GM12801 (cell line): ENCODE results near the gene TBL3.

Experiments
- TF ChIP-seq, protein P1 (sequence below): IDR thresholded peaks from one replicate; pipeline ENCODE4 v1.5.1; 2011; ENCODE audit warnings: control low read depth; ENCODE audit not compliant: insufficient read length; ENCODE audit errors: extremely low read depth

The TBL3 gene

DNA sequence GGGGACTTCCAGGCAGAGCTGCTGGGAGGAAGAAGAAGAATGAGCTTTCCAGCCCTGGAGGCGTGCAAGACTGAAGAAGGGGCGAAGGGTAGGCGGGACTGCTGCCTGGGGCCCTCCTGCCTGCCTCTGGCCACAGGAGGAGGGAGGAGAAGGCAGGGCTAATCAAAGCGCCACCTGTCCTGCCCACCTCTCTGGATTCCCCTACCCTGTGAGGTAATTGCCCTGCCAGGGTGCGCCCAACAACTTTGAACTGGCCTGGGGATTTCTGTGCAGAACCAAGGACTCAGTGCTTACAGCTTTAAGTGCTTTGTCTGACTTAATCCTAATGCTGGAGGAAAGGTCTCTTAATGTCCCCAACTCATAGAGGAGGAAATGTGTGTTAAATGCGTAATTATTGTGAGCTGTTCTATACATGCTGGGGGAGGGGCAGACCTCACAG is 9.6 kb downstream of the TBL3 start, which contains the start of gene NOXO1:
TSS of gene NOXO1 (minus strand) at position 72 of the 439 bp plus-strand sequence. CDS start 290 bp downstream, outside the sequence.
- TF ChIP-seq, protein P1, sequence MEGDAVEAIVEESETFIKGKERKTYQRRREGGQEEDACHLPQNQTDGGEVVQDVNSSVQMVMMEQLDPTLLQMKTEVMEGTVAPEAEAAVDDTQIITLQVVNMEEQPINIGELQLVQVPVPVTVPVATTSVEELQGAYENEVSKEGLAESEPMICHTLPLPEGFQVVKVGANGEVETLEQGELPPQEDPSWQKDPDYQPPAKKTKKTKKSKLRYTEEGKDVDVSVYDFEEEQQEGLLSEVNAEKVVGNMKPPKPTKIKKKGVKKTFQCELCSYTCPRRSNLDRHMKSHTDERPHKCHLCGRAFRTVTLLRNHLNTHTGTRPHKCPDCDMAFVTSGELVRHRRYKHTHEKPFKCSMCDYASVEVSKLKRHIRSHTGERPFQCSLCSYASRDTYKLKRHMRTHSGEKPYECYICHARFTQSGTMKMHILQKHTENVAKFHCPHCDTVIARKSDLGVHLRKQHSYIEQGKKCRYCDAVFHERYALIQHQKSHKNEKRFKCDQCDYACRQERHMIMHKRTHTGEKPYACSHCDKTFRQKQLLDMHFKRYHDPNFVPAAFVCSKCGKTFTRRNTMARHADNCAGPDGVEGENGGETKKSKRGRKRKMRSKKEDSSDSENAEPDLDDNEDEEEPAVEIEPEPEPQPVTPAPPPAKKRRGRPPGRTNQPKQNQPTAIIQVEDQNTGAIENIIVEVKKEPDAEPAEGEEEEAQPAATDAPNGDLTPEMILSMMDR = no peak

DNA sequence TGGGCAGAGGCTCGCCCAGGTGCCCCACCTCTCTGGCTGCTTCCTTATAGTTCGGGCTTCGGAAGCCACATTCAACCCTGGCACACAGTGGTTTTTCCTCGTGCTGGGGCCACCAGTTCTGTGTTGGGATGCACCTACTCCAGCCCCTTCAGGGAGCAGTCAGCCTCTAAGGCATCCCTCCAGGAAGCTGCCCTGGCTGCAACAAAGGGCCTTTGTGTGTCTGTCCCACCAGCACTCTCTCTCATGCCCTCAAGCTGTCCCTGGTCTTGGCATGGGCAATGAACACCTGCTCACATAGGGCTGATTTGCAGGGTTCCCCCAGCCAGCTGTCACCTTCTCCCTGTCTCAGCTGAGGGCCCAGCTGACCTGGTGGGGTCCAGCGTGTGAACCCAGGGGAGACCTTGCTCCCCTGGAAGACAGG is 10.2 kb downstream of the TBL3 start:
- TF ChIP-seq, protein P1 = no peak

DNA sequence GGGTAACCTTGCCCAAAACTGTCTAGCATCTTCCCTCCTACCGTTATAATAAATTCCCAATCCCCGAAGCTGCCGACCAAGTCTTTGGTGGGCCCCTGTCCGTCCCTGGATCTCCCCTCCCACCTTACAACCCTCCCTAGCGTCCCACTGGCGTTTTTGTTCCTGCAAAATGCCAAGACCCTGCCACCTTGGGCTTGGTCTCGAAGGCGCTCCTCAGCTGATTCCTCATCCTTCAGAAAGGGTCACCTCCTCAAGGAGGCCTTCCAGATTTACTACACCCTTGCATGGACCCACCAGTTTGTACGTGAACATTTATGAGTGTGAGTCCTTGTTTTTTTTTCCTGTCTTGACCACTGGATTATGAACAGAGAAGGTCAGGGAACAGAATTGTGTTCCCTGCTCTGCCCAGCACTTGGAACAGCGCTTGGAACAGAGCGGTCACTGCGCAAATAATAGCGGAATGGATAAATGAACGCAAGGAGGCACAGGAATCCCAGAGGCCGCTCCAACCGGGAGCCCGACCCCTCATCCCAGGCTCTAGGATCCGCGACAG is 11.2 kb downstream of the TBL3 start:
- TF ChIP-seq, protein P1 = no peak

DNA sequence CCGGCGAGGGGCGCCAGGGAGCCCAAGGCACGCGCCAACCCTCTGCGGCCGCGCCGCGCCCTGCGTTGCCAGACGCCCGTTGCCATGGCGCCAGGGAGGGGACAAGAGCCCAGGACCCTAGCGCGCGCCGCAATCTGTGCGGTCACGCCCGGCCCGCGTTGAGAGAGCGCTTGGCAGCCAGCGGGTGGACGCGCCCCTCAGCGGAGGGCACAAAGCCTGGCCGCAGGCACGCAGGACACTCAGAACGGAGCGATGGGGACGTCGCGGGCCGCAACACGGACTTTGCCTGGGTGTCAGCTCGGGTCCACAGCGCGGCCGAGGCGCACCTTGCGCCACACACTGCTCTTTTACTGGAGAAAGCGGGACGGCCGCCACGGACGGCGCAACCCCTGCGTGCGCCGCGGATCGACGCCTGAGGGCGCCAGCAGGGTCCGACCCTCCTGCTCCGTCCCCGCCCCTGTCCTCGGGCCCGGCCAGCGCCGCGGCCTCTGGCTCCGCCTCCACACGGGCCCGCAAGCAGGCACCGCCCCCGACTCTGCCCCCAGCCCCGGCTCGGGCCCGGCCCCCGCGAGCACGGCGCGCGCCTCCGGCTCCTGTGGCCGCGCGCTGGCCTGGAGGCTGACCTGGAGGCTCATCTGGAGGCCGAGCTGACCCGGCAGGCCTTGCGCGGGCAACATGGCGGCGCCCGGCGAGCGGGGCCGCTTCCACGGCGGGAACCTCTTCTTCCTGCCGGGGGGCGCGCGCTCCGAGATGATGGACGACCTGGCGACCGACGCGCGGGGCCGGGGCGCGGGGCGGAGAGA is 11.9 kb downstream of the TBL3 start, which contains the start of gene GFER:
TSS of gene GFER (plus strand) at position 650 of the 803 bp plus-strand sequence. CDS start at position 676, 26 bp downstream.
- TF ChIP-seq, protein P1 = no peak

DNA sequence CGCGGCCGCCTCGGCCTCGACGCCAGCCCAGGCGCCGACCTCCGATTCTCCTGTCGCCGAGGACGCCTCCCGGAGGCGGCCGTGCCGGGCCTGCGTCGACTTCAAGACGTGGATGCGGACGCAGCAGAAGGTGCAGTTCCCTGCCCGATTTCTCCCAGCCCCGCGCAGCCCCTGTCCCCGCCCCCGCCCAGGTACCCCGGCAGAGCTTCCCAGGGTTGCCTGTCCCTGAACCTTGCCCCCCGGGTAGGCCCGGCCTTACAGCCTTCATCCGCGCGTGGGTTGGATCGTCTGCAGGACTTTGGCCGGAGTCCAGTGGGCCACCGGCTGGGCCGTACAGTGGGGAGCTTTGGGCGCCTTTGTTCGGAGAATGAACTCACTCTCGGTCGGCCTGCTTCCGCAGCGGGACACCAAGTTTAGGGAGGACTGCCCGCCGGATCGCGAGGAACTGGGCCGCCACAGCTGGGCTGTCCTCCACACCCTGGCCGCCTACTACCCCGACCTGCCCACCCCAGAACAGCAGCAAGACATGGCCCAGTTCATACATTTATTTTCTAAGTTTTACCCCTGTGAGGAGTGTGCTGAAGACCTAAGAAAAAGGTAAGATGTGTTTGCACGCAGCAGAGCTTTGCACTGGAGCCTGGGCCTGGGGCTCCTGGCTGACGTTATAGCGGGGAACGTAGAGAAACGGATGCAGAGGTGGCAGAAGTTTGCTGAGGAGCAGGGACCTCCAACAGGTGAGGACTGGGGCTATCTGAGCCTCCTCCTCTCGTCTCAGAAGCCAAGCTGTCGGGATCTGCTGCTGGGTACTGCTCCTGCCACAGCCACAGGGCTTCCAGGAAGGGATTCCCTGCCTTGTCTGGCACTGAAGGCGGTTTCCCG is 12.7 kb downstream of the TBL3 start:
- TF ChIP-seq, protein P1 = no peak

DNA sequence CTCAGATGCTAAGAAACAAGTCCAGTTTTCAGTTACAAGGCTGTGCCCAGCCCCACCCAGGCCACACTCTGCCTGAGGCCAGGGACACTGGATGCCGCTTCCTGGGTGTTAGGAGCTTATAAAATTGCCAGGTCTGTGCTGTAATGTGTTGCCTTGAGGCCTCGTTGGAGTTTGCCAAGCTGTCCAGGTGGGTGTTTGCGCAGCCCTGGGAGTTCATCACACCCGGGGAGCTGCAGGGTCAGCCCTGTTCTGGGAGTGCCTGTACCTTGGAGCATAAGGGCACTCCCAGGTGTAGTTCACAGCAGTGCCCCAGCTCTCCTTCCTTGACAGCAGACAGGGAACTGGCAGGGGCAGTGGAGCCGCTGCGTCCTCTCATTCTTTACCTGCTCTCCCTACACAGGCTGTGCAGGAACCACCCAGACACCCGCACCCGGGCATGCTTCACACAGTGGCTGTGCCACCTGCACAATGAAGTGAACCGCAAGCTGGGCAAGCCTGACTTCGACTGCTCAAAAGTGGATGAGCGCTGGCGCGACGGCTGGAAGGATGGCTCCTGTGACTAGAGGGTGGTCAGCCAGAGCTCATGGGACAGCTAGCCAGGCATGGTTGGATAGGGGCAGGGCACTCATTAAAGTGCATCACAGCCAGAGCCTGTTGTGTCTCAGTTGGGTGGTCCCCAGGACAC is 13.8 kb downstream of the TBL3 start:
- TF ChIP-seq, protein P1 = no peak
